Epithelial cell of proximal tubule (primary cell): ENCODE data around the gene ATP6V1B1. TPM values are rescaled to one million over a fixed set of nuclear protein-coding genes. Genes with fewer than 3 reads are reported as not detected.

Experiments used
- DNase-seq: peaks from one replicate; pipeline ENCODE4 v3.0.0-alpha.2; 2011; ENCODE audit warnings: low read depth
- H3K4me3 ChIP-seq: 2 replicates; pipeline ENCODE4 v1.5.1; 2011; ENCODE audit warnings: low read depth, mild to moderate bottlenecking, low read length
- total RNA-seq: library from RNA; depleted of rRNA; stranded (reverse); fragments of >200 nt; gene quantifications from 2 replicates; pipeline ENCODE4 v1.2.3, GENCODE V29; 2015
- TF ChIP-seq, protein P1 (sequence below): conservative IDR thresholded peaks from 2 replicates; pipeline ENCODE4 v1.5.1; 2012; ENCODE audit warnings: low read depth, mild to moderate bottlenecking, low read length

Gene ATP6V1B1
- total RNA-seq, 1 donor from 2014 or later: 0.81 TPM

DNA sequence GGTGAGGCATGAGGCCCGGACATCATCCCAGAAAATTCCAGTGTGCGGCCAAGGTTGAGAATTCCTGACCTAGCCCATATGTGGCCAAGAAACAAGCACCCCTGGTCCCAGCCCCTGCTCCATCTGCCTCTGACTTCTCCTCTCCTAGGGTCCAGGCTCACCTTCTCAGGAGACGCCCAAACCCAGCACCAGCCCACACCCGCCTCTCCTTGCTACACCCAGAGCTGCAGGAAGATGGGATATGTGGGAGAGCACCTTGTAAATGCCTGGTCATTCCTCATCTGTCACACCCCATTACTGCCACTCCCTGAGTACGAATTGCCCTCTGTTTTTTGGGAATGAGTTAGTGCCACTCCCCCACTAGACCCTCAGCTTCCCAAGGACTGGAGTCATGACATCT is 7.3 kb upstream of the ATP6V1B1 start:
- DNase-seq: no peak
- TF ChIP-seq, protein P1, sequence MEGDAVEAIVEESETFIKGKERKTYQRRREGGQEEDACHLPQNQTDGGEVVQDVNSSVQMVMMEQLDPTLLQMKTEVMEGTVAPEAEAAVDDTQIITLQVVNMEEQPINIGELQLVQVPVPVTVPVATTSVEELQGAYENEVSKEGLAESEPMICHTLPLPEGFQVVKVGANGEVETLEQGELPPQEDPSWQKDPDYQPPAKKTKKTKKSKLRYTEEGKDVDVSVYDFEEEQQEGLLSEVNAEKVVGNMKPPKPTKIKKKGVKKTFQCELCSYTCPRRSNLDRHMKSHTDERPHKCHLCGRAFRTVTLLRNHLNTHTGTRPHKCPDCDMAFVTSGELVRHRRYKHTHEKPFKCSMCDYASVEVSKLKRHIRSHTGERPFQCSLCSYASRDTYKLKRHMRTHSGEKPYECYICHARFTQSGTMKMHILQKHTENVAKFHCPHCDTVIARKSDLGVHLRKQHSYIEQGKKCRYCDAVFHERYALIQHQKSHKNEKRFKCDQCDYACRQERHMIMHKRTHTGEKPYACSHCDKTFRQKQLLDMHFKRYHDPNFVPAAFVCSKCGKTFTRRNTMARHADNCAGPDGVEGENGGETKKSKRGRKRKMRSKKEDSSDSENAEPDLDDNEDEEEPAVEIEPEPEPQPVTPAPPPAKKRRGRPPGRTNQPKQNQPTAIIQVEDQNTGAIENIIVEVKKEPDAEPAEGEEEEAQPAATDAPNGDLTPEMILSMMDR: no peak
- no peak overlapping the region for H3K4me3 ChIP-seq

- TF ChIP-seq, protein P1: no peak
- H3K4me3 ChIP-seq: no peak overlapping the region
- no peak for DNase-seq
Measured at GRCh38 chr2:70930371-70931329, 5.0 kb upstream of the ATP6V1B1 start.

GRCh38 chr2:70931376-70932000 is 4.2 kb upstream of the ATP6V1B1 start:
- H3K4me3 ChIP-seq: no peak overlapping the region
- TF ChIP-seq, protein P1: no peak
- DNase-seq: no peak

- TF ChIP-seq, protein P1: no peak
- H3K4me3 ChIP-seq: no peak overlapping the region
- DNase-seq: no peak
Measured at GRCh38 chr2:70932631-70933230, 3.0 kb upstream of the ATP6V1B1 start.

GRCh38 chr2:70934981-70935380 is 719 bp upstream of the ATP6V1B1 start:
- TF ChIP-seq, protein P1: no peak
- H3K4me3 ChIP-seq: no peak overlapping the region
- DNase-seq: no peak

GRCh38 chr2:70936165-70936978 is 672 bp downstream of the ATP6V1B1 start:
- no peak overlapping the region for H3K4me3 ChIP-seq
- TF ChIP-seq, protein P1: no peak
- no peak for DNase-seq
